GM21390 (cell line): ENCODE data around the gene PSKH1.

Experiments used
- ATAC-seq: cut with Tn5 transposase; IDR thresholded peaks from one replicate; pipeline ENCODE4 v1.9.1; 2021; ENCODE audit not compliant: unreplicated experiment

PSKH1 gene

GRCh38 chr16:67939507-67940445, 46.7 kb downstream of the PSKH1 start:
- ATAC-seq = no peak

DNA sequence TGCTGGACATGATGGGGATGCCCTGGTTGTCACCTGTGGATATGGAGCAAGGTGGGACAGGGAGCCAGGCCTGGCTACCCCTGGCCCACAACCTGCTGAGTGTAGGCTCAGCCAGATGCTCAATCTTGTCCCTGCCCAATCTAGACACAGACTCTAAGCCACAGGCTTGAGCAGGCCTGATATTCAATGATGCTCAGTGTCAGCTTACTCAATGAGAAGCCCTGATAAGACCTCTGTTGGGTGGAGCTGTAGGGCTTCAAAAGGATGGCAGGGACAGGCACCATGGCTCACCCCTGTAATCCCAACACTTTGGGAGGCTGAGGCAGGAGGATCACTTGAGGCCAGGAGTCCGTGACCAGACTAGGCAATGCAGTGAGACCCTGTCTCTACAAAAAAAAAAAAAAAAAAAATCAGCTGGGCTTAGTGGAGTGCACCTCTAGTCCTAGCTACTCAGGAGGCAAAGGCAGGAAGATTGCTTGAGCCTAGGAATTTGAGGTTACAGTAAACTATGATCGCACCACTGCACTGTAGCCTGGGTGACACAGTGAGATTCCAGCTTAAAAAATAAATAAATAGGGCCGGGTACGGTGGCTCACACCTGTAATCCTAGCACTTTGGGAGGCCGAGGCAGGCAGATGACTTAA, 47.5 kb downstream of the PSKH1 start:
- ATAC-seq = no peak

- no peak for ATAC-seq
These were observed 48.6 kb downstream of the PSKH1 start for GRCh38 chr16:67941469-67942199.

GRCh38 chr16:67942200-67942509, 49.1 kb downstream of the PSKH1 start:
- ATAC-seq = no peak

GRCh38 chr16:67942510-67943255, 49.6 kb downstream of the PSKH1 start:
- no peak for ATAC-seq

DNA sequence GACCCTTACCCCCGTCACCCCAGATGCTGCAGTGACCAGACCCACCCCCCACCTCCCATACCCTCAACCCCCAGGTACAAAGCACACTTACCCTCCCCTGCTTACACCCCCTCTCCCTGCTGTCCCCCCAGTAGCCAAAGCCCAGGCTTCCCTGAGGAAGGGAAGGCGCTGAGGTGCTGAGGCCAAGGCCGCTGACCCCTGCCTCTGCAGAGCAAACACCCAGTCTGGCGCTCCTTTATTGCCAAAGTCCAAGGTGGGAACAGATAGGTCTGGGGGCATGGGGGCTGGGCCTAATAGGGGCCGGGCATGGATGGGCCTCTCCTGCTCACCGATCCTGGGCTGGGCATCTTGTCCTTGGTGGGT, 50.2 kb downstream of the PSKH1 start:
- ATAC-seq = no peak

GRCh38 chr16:67943619-67944504, 50.8 kb downstream of the PSKH1 start, which contains the start of gene LCAT:
Gene LCAT (minus strand): TSS chr16:67944120. CDS start chr16:67944101, 19 bp downstream.
- ATAC-seq = no peak

DNA sequence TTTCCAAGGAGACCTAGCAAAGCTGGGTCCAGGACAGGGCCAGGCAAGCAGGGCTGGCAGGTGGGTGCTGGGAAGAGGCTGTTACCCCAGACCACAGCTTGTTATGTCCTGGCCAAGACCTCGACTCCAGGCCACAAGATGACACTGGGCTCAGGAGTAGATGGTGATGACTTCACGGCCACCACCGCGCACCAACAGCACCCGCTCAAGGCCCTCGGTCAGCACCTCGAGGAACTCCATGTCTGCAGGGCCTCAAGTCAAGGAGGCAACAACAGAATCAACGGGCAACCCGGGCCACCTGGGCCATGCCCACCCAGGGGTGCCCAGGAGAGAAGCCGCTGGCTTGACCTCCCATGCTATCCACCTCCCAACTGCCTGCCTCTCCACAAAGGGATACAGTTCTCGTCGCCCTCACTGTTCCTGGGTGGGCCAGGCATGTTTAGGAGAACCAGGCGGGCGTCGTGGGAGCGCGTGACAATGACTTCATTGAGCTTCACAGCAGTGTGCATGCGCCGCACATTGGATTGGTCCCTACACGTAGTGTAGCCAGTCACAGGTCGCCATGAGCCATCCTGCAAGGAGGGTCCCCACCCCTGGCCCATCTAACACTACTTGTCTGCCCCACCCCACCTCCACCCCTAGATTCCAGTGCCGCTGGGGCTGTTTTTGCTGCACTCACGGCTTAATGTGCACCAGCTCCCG, 51.8 kb downstream of the PSKH1 start:
- no peak for ATAC-seq

DNA sequence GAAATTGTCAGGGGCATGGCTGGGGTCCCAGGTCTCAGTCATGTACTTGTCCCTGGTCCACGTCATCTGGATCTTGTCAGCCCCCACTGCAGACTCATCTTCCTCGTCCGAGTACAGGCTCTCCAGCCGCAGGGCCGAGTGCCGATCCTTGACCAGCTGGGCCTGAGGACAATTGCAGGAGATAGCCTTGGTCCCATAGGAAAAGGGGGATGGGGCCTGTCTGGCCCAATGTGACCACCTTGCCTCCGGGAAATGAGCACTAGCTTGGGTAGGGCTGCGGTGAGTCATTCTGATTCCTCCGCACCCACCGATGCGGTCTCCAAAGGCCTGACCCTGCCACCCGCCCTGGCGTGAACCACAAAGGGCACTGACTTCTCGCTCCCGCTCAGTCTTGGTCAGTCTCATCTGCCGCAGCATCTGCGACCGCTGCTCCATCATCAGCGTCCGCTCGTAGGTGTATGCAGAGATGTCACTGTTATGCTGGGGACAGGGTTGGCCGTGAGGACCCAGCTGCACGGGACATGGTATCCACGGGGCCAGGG, 52.4 kb downstream of the PSKH1 start:
- ATAC-seq = no peak

GRCh38 chr16:67946128-67946569, 53.1 kb downstream of the PSKH1 start:
- ATAC-seq = no peak

GRCh38 chr16:67946966-67947558, 54.0 kb downstream of the PSKH1 start:
- ATAC-seq = no peak

DNA sequence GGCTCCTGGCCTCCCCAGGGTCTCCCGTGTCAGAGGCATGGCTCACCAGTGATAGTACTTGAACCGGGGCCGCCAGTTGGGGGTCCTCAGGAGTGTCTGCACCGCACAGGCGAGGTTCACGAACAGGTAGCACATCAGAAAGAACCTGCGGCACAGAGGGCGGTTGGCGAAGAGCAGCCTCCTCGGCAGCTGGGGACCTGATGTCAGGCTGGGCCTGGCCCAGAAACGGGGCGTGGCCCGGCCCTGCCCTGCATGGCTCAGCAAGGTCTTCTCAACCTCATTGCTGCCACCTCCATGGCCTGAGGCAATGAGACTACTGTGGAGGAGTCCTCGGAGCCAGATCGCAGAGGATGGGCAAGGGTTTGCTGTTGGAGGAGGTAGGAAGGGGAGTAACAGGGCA, 55.0 kb downstream of the PSKH1 start:
- ATAC-seq = no peak

- no peak for ATAC-seq
These were observed 56.6 kb downstream of the PSKH1 start for GRCh38 chr16:67949645-67950044.

DNA sequence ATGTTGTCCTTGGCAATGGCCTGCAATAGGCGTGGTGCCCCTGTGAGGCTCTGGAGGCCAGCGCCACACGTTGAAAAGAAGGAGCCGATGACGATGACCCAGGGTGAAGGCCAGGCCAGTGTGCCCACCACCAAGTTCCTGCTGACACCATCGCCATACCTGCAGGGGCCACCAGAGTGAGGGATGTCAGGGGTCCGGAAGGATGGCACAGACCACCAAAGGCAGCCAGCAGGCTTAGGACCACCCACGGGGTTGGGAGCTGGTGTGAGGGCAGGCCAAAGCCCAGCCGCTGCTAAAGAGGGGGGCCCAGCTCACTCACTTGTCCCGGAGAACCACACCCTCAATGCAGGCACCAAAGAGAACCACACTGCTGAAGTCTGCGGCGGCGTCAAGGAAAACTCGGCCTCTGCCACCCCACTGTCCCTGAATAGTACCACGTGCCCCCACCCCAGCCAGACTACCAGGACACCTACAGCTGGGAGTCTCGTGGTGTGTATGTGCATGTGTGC, 57.3 kb downstream of the PSKH1 start:
- ATAC-seq = no peak

- ATAC-seq = no peak
These were observed 58.4 kb downstream of the PSKH1 start for GRCh38 chr16:67951485-67951884.

DNA sequence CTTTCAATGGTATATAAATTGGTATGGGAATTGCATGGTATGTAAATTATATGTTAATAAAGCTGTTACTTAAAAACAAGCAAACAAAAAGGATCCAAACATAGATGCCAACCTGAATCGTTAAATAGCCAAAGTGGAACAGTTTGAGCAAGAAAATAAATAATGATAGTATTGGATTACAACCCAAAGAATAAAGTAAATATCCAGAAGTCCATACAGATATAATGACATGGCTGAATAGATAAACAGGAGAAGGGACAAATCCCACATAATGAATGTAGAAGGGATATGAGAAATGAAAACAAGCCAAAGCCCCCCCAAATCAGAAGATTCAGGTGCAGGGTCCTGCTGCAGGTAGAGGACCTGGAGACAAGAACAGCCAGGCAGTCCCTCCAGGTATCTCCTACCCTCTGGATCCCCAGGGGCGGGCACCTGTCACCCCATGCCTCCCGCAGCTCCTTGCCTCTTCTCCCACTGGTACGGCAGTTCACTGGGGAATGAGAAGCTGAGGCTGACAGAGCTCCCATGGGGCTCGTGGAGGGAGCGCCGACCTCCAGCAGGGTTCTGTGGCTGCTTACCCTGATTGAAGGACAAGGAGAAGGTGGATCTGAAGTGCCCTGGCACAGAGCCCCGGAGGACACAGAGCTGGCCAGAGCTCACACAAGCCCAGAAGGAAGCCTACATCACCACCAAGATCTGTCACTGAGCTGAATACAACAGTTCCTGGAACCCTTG, 60.8 kb downstream of the PSKH1 start:
- no peak for ATAC-seq

DNA sequence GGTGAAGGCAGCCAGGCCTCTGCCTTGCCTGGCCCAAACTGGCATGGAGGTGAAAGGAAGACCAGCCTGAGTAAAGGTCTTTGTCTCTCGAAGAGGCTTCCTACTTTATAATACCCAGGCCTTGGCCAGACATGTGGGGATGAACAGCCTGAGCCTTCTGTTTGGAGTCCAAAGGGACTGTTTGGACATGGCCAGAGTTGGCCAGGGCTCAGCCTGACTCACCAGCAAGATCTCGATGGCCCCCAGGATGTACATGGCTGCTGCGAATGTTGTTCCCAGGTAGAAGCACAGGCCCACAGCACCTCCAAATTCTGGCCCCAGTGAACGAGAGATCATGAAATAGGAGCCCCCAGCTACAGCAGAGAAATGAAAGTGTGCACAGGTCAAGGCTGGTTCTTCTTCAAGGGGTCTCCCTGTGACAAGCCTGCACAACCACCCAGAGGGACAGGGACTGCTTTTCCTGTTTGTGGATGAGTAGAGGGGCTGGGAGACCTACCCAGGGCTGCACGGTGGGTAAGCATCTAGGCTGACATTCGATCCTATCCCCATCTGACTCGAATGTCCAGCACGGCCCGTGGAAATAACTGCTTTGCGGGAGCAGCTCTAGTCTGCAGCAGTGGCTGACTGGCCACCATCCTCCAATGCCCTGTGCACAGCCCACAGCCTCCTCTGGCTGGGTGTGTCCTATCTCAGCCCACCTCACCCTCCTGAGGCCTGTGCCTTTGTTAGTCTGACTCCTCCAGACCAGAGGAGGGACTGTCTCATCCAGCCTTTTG, 61.6 kb downstream of the PSKH1 start:
- ATAC-seq = no peak
